SK-N-SH (cell line): ENCODE measurements around the gene CAP2.

Experiments used
- CTCF ChIP-seq: fragments of 200-600 bp; sonication (generic); IDR thresholded peaks from 2 replicates; pipeline ENCODE4 v1.6.1; 2017; ENCODE audit warnings: antibody characterized with exemption, mild to moderate bottlenecking, moderate library complexity
- ELF1 ChIP-seq: IDR thresholded peaks from 2 replicates; pipeline ENCODE4 v1.4.0; 2012
- FOXJ3 ChIP-seq: sonication (generic); formaldehyde crosslinking; IDR thresholded peaks from 2 replicates; pipeline ENCODE4 v1.5.1; 2020; ENCODE audit warnings: mild to moderate bottlenecking, missing genetic modification reagents
- FOXM1 ChIP-seq: IDR thresholded peaks from 2 replicates; pipeline ENCODE4 v1.4.0; 2012; ENCODE audit warnings: low read depth, mild to moderate bottlenecking
- JUND ChIP-seq: IDR thresholded peaks from 2 replicates; pipeline ENCODE4 v1.4.0; 2012
- MXI1 ChIP-seq: IDR thresholded peaks from 2 replicates; pipeline ENCODE4 v1.6.1; 2012; ENCODE audit warnings: mild to moderate bottlenecking, low read depth, low read length, improper control_type of control experiment
- NRF1 ChIP-seq: IDR thresholded peaks from 2 replicates; pipeline ENCODE4 v1.6.1; 2012; ENCODE audit warnings: low read depth, mild to moderate bottlenecking, low read length
- POLR2AphosphoS5 ChIP-seq: IDR thresholded peaks from 2 replicates; pipeline ENCODE4 v1.6.1; 2012; ENCODE audit warnings: low read depth, low read length
- RAD21 ChIP-seq: IDR thresholded peaks from 2 replicates; pipeline ENCODE4 v1.6.1; 2012; ENCODE audit warnings: mild to moderate bottlenecking, low read length
- RFX5 ChIP-seq: IDR thresholded peaks from 2 replicates; pipeline ENCODE4 v1.6.1; 2012; ENCODE audit warnings: mild to moderate bottlenecking, improper control_type of control experiment, low read length
- RXRA ChIP-seq: IDR thresholded peaks from 2 replicates; pipeline ENCODE4 v1.4.0; 2012; ENCODE audit warnings: low read depth, mild to moderate bottlenecking, borderline replicate concordance
- SIN3A ChIP-seq: IDR thresholded peaks from 2 replicates; pipeline ENCODE4 v1.6.1; 2012; ENCODE audit warnings: low read depth, mild to moderate bottlenecking, low read length, moderate library complexity, borderline replicate concordance
- YY1 ChIP-seq: IDR thresholded peaks from 2 replicates; pipeline ENCODE4 v1.4.0; 2012; ENCODE audit warnings: low read depth, mild to moderate bottlenecking
- TF ChIP-seq, protein P1 (sequence below): IDR thresholded peaks from 2 replicates; pipeline ENCODE4 v1.4.0; 2012; ENCODE audit warnings: low read depth

- TF ChIP-seq CTCF (no peak), RFX5 (no peak), POLR2AphosphoS5 (no peak), MXI1 (no peak), FOXJ3 (CRISPR knock-in tag) (no peak), SIN3A (no peak), RAD21 (no peak), JUND (no peak), FOXM1 (no peak), YY1 (no peak), RXRA (no peak), ELF1 (no peak), NRF1 (no peak)
- TF ChIP-seq, protein P1, sequence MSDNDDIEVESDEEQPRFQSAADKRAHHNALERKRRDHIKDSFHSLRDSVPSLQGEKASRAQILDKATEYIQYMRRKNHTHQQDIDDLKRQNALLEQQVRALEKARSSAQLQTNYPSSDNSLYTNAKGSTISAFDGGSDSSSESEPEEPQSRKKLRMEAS = no peak
These were observed 143.2 kb downstream of the CAP2 start for GRCh38 chr6:17536586-17536985.
